ENCODE data around the gene ZNF410. TPM values are rescaled to one million over a fixed set of nuclear protein-coding genes. Genes with fewer than 3 reads are reported as not detected.
A peak's percentile ranks its signal among the peaks of the same experiment; 100 is the strongest.

Gene ZNF410
- total RNA-seq, 1 donor from 2014 or later: 39.0 TPM

- Mint-ChIP-seq H3K9me3 (ENCODE audit: unreplicated experiment) (no peaks in the 10 kb centered on the region), H3K4me3 (ENCODE audit: unreplicated experiment) (no peak overlapping the region), H3K36me3 (ENCODE audit: low read depth, unreplicated experiment) (peaks cover 4% of the 10 kb centered on the region), H3K4me1 (ENCODE audit: unreplicated experiment) (no peaks in the 10 kb centered on the region), H3K27me3 (ENCODE audit: unreplicated experiment) (no peaks in the 10 kb centered on the region), H3K27ac (ENCODE audit: unreplicated experiment) (no peak overlapping the region)
- TF ChIP-seq CTCF (IDR thresholded peaks at IDR 0.05; ENCODE audit: unreplicated experiment): no peak
- no peak for DNase-seq (ENCODE audit: low spot score)
Measured at GRCh38 chr14:73873660-73874059, 13.0 kb upstream of the ZNF410 start.

- Mint-ChIP-seq H3K36me3 (ENCODE audit: low read depth, unreplicated experiment) (no peaks in the 10 kb centered on the region), H3K27ac (ENCODE audit: unreplicated experiment) (no peak overlapping the region)
Measured at GRCh38 chr14:73877790-73878189, 8.9 kb upstream of the ZNF410 start.

GRCh38 chr14:73878436-73878835, 8.2 kb upstream of the ZNF410 start:
- no peaks in the 10 kb centered on the region for H3K9me3 Mint-ChIP-seq (ENCODE audit: unreplicated experiment)
- DNase-seq (ENCODE audit: low spot score): no peak
- no peak overlapping the region for H3K4me3 Mint-ChIP-seq (ENCODE audit: unreplicated experiment)
- no peak for TF ChIP-seq CTCF (IDR thresholded peaks at IDR 0.05; ENCODE audit: unreplicated experiment)
- H3K4me1 Mint-ChIP-seq (ENCODE audit: unreplicated experiment): no peaks in the 10 kb centered on the region
- no peaks in the 10 kb centered on the region for H3K27me3 Mint-ChIP-seq (ENCODE audit: unreplicated experiment)
- H3K27ac Mint-ChIP-seq (ENCODE audit: unreplicated experiment): no peak overlapping the region
- H3K36me3 Mint-ChIP-seq (ENCODE audit: low read depth, unreplicated experiment): no peaks in the 10 kb centered on the region

More at GRCh38 chr14:73877790-73878189, 8.9 kb upstream of the ZNF410 start:
- no peak for TF ChIP-seq CTCF (IDR thresholded peaks at IDR 0.05; ENCODE audit: unreplicated experiment)
- DNase-seq (ENCODE audit: low spot score): no peak
- Mint-ChIP-seq H3K4me3 (ENCODE audit: unreplicated experiment) (no peak overlapping the region), H3K4me1 (ENCODE audit: unreplicated experiment) (no peaks in the 10 kb centered on the region), H3K9me3 (ENCODE audit: unreplicated experiment) (no peaks in the 10 kb centered on the region), H3K27me3 (ENCODE audit: unreplicated experiment) (no peaks in the 10 kb centered on the region)

GRCh38 chr14:73879027-73879426, 7.6 kb upstream of the ZNF410 start:
- Mint-ChIP-seq H3K4me3 (ENCODE audit: unreplicated experiment) (no peak overlapping the region), H3K36me3 (ENCODE audit: low read depth, unreplicated experiment) (no peaks in the 10 kb centered on the region), H3K4me1 (ENCODE audit: unreplicated experiment) (no peaks in the 10 kb centered on the region), H3K27ac (ENCODE audit: unreplicated experiment) (no peak overlapping the region), H3K9me3 (ENCODE audit: unreplicated experiment) (no peaks in the 10 kb centered on the region), H3K27me3 (ENCODE audit: unreplicated experiment) (no peaks in the 10 kb centered on the region)
- TF ChIP-seq CTCF (IDR thresholded peaks at IDR 0.05; ENCODE audit: unreplicated experiment): no peak
- no peak for DNase-seq (ENCODE audit: low spot score)

GRCh38 chr14:73884438-73885190, 2.0 kb upstream of the ZNF410 start:
- DNase-seq (ENCODE audit: low spot score): no peak
- Mint-ChIP-seq H3K27me3 (ENCODE audit: unreplicated experiment) (peaks cover 1% of the 10 kb centered on the region), H3K27ac (ENCODE audit: unreplicated experiment) (no peak overlapping the region), H3K9me3 (ENCODE audit: unreplicated experiment) (no peaks in the 10 kb centered on the region), H3K36me3 (ENCODE audit: low read depth, unreplicated experiment) (no peaks in the 10 kb centered on the region), H3K4me1 (ENCODE audit: unreplicated experiment) (peaks cover 21% of the 10 kb centered on the region), H3K4me3 (ENCODE audit: unreplicated experiment) (peak overlapping the region; percentile 37)
- TF ChIP-seq CTCF (IDR thresholded peaks at IDR 0.05; ENCODE audit: unreplicated experiment): no peak
